ENCODE measurements around the gene ANXA10.
"Not testable (repeated sequence)": the region's sequence is repeated elsewhere in the genome, so short reads cannot be mapped to it uniquely, and the experiment has no call there.

Gene ANXA10

GRCh38 chr4:168163106-168163505 is 70.8 kb downstream of the ANXA10 start:
- no peak for DNase-seq

GRCh38 chr4:168164045-168164444 is 71.7 kb downstream of the ANXA10 start:
- DNase-seq = no peak

- DNase-seq = no peak
Measured at GRCh38 chr4:168164915-168165548, 72.7 kb downstream of the ANXA10 start.

- no peak for DNase-seq
Measured at GRCh38 chr4:168167714-168168284, 75.5 kb downstream of the ANXA10 start.

GRCh38 chr4:168174308-168174707 is 82.0 kb downstream of the ANXA10 start:
- no peak for DNase-seq

- no peak for DNase-seq
Measured at GRCh38 chr4:168177546-168178149, 85.3 kb downstream of the ANXA10 start.

GRCh38 chr4:168183717-168184571 is 91.6 kb downstream of the ANXA10 start:
- DNase-seq = peak; percentile 33

- no peak for DNase-seq
Measured at GRCh38 chr4:168188754-168189153, 96.4 kb downstream of the ANXA10 start.

GRCh38 chr4:168197926-168198325 is 105.6 kb downstream of the ANXA10 start:
- no peak for DNase-seq

GRCh38 chr4:168199260-168199957 is 107.1 kb downstream of the ANXA10 start:
- no peak for DNase-seq

GRCh38 chr4:168200685-168201084 is 108.3 kb downstream of the ANXA10 start:
- DNase-seq = no peak

- no peak for DNase-seq
Measured at GRCh38 chr4:168203233-168203911, 111.0 kb downstream of the ANXA10 start.

GRCh38 chr4:168208957-168209614 is 116.7 kb downstream of the ANXA10 start:
- DNase-seq = no peak

- DNase-seq = no peak
Measured at GRCh38 chr4:168212656-168213055, 120.3 kb downstream of the ANXA10 start.

- not testable (repeated sequence) for DNase-seq
Measured at GRCh38 chr4:168213511-168213910, 121.2 kb downstream of the ANXA10 start.

- DNase-seq = no peak
Measured at GRCh38 chr4:168218645-168219044, 126.3 kb downstream of the ANXA10 start.

- DNase-seq = no peak
Measured at GRCh38 chr4:168220893-168221292, 128.6 kb downstream of the ANXA10 start.

- DNase-seq = no peak
Measured at GRCh38 chr4:168221301-168221700, 129.0 kb downstream of the ANXA10 start.

Data from NCI-H446 treated with DMSO at 0.1 percent for 48 hours (cell line).